Measurements from ENCODE around the gene SLC26A11.
"Not testable (repeated sequence)": the region's sequence is repeated elsewhere in the genome, so short reads cannot be mapped to it uniquely, and the experiment has no call there.

The SLC26A11 gene

GRCh38 chr17:80219013-80219762 is 1.0 kb upstream of the SLC26A11 start:
- DNase-seq (ENCODE audit: low spot score), result peak; percentile 96

- DNase-seq (ENCODE audit: low spot score), result no peak
These were observed 519 bp upstream of the SLC26A11 start for GRCh38 chr17:80219763-80220053.

DNA sequence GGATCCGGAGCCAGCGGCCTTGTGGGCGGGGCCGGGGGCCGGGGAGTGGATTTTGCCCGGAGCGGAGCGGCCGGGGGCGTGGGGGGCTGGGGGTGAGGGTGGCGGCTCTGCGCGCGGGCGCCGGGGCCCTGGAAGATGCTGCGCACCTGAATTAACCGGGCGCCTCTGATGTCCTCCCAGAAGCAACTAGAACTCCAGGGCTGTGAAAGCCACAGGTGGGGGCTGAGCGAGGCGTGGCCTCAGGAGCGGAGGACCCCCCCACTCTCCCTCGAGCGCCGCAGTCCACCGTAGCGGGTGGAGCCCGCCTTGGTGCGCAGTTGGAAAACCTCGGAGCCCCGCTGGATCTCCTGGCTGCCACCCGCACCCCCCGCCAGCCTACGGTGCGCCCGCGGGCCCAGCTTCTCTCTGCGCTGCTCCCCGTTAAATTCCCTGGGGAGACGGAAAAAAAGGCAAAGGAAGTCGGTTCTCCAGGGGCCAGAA is 549 bp downstream of the SLC26A11 start:
- no peak for DNase-seq (ENCODE audit: low spot score)

- DNase-seq (ENCODE audit: low spot score), result no peak
These were observed 1.3 kb downstream of the SLC26A11 start for GRCh38 chr17:80221351-80222105.

DNA sequence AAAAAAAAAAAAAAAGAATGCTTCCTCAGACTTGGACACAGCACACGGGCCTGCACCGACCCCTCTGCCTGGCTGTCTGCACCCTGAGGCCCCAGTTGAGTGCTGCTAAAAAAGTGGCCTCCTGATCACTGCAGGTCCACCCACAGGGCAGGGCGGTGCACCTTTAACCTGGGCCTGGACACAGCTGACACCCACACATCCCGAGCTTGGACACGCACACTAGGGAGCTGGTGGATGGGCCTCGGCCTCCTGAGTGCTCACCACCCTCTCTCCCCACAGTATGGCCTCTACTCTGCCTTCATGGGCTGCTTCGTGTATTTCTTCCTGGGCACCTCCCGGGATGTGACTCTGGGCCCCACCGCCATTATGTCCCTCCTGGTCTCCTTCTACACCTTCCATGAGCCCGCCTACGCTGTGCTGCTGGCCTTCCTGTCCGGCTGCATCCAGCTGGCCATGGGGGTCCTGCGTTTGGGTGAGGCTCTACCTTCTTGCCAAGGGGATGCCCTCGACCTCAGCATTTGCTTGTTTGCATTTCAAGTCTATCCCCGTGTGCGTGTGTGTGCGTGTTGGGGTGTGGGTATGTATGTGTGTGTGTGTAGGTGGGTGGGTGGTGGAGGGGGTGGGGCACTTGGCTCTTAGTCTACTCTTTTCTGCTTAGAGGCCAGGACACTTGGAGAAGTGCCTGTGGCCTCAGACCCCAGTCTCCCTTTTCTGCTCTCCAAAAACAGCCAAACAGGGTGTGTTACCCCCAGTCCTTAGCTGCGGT is 2.3 kb downstream of the SLC26A11 start:
- no peak for DNase-seq (ENCODE audit: low spot score)

DNA sequence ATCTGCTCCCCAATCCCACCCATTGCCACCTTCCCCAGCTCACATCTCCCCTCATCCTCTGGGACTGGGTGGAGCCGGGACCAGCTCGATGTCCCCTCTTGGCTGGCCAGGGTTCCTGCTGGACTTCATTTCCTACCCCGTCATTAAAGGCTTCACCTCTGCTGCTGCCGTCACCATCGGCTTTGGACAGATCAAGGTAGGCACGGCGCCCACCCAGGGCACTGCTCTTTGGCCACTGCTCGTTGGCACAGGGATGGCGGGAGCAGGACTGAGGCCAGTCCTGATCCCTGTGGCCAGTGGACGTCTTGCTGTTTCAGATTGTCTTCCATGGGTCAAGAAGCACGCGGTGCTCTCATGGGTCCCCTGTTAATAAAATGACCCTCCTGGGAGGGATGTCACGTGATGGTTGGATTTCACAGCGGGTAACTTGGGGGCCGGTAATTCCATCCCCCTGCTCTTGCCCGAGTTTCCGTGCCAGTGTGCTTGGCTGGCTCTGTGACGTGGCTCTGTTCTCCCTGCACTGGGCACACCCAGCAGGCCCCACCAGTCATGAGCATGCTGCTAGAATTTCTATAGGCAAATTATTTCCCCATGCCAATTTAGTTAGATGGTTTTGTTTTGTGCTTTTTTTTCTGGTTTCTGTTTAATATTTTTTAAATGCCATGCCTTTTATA is 3.1 kb downstream of the SLC26A11 start:
- no peak for DNase-seq (ENCODE audit: low spot score)

- DNase-seq (ENCODE audit: low spot score), result no peak
These were observed 3.7 kb downstream of the SLC26A11 start for GRCh38 chr17:80223838-80224497.

DNA sequence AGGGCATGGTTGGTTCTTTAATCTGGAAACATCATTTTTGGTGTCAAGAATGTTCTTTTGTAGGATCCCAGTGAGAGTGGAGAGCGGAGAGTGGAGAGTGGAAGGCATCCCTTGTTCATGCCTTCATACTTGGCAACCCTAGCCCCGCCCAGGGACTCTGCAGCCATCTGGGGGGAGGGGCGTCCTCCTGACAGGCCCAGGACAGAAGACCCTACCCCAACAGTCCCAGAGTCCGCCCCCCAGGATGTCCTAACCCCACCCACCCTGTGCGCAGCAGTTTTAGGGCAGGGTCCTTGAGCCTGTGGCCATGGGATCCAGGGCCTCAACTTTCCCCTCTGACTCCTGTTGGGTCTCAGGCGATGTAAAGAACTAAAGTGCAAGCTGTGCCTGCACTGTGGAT is 4.5 kb downstream of the SLC26A11 start:
- DNase-seq (ENCODE audit: low spot score), result no peak

- DNase-seq (ENCODE audit: low spot score), result no peak
These were observed 5.0 kb downstream of the SLC26A11 start for GRCh38 chr17:80225230-80225629.

- no peak for DNase-seq (ENCODE audit: low spot score)
These were observed 6.9 kb downstream of the SLC26A11 start for GRCh38 chr17:80227156-80227555.

DNA sequence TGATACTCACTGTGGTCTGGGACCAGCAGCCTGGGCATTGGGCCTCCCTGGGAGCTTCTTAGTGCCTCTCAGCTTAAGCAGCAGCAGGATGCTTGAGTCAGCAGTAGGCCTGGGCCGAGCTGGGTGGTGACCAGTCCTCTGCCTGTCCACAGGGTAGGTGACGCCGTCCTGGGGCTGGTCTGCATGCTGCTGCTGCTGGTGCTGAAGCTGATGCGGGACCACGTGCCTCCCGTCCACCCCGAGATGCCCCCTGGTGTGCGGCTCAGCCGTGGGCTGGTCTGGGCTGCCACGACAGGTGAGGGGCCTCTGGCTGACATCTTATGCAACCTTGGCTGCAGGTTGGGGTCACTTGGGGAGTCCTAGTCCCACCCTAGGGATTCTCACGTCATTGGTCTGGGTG is 7.4 kb downstream of the SLC26A11 start:
- no peak for DNase-seq (ENCODE audit: low spot score)

GRCh38 chr17:80228477-80228876 is 8.2 kb downstream of the SLC26A11 start:
- DNase-seq (ENCODE audit: low spot score), result no peak

GRCh38 chr17:80229011-80229410 is 8.8 kb downstream of the SLC26A11 start:
- no peak for DNase-seq (ENCODE audit: low spot score)

GRCh38 chr17:80232438-80232837 is 12.2 kb downstream of the SLC26A11 start:
- no peak for DNase-seq (ENCODE audit: low spot score)

- DNase-seq (ENCODE audit: low spot score), result no peak
These were observed 13.0 kb downstream of the SLC26A11 start for GRCh38 chr17:80233202-80233601.

GRCh38 chr17:80236911-80237310 is 16.7 kb downstream of the SLC26A11 start:
- DNase-seq (ENCODE audit: low spot score), result no peak

DNA sequence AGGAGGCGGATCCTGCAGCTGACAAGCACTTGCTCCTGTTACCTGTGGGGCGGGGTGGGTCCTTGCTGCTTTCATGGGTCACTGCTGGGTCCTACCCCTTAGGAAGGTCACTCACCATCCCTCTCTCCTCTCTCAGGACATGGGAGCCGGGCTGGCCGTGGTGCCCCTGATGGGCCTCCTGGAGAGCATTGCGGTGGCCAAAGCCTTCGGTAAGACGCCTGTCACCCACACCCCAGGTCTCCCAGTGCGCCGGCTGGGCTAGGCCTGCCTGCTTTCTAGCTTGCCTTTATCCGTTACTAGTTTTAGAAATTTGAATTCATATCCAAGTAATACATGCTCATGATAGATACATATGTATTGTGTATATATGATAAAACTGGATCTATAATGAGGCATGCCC is 17.2 kb downstream of the SLC26A11 start:
- no peak for DNase-seq (ENCODE audit: low spot score)

DNA sequence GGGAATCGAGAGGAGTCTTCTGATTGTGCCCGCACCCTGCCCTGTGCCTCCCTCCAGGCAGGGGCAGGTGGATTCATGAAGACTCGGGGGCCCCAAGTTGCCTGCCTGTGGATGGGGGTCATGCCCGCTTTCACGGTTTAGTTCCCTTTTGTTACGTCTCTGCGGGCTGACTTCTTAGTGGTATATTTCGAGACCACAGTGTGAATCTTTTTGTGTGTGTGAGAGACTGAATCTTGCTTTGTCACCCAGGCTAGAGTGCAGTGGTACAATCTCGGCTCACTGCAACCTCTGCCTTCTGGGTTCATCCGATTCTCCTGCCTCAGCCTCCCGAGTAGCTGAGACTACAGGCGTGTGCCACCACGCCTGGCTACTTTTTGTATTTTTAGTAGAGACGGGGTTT is 22.3 kb downstream of the SLC26A11 start:
- DNase-seq (ENCODE audit: low spot score), result no peak

DNA sequence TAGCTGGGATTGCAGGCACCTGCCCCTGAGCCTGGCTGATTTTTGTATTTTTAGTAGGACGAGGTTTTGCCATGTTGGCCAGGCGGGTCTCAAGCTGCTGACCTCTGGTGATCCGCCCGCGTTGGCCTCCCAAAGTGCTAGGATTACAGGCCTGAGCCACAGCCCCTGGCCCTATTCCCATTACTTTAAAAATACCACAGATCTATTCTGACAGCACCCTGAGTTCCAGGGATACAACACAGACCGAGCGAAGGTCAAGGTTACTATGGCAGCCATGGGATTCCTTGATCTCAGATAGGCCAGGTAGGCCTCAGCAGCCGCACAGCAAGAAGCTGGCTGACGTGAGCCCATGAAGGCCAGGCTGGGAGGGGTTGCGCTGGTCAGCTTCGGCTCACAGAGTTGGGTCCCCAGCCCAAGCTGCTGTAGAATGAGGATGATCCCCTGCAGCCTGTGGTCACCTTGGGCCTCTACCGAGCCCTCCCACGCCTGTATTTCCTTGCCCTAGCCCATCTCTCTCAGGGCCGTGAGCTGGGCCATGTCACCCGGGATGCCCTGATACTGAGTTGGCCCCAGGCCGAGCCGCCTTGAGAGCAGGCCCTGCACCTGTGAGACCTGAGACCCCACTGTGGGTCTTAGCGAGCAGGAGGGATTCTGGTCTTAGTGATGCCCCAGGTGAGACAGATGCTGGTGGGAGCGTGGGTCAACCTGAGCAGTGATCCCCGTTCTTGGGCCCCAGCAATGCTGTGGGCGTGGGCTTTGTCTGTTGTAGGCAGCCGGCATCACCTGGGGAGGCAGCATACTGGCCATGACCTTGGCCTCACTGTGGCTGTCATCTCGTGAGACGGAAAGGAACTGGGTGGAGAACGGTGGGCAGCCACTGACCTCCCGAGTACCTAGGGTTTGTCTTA is 23.6 kb downstream of the SLC26A11 start:
- DNase-seq (ENCODE audit: low spot score), result no peak

DNA sequence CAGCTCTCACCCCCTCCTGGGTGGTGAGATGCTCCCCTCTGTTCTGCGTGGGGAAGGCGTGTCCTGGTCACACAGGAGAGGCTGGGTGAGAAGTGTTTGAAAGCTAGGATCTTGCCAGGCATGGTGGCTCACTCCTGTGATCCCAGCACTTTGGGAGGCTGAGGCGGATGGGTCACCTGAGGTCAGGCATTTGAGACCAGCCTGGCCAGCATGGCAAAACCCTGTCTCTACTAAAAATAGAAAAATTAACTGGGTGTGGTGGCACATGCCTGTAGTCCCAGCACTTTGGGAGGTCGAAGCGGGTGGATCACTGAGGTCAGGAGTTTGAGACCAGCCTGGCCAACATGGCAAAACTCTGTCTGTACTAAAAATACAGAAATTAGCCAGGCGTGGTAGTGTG is 24.2 kb downstream of the SLC26A11 start:
- DNase-seq (ENCODE audit: low spot score), result not testable (repeated sequence)

Measured in CD4-positive, alpha-beta T cell treated with Interleukin-2 at 100 ng/mL for 4 hours (primary cell).